Thyroid gland (tissue), 4 donors: ENCODE data around the gene PRKAA1. TPM values are rescaled to one million over a fixed set of nuclear protein-coding genes. Genes with fewer than 3 reads are reported as not detected.

Experiments
- DNase-seq, 2 donors: peaks; one replicate each; pipeline ENCODE4 v3.0.0-alpha.2; 2019
- H3K27ac ChIP-seq, 3 donors: fragments of 200-600 bp; sonication (generic); 1 replicate in 2 of 3; 2 replicates in 1 of 3; pipeline ENCODE4 v1.5.1; 2016 to 2019; ENCODE audit warnings: mild to moderate bottlenecking in 1 of 3, moderate library complexity in 1 of 3
- H3K27me3 ChIP-seq: fragments of 200-600 bp; sonication (generic); one replicate; pipeline ENCODE4 v1.5.1; 2019
- H3K36me3 ChIP-seq, 2 donors: fragments of 200-600 bp; sonication (generic); one replicate each; pipeline ENCODE4 v1.5.1; 2016 to 2019
- H3K4me1 ChIP-seq, 2 donors: fragments of 200-600 bp; sonication (generic); one replicate each; pipeline ENCODE4 v1.5.1; 2017 to 2019
- H3K4me3 ChIP-seq, 3 donors: fragments of 200-600 bp; sonication (generic); replicated peaks in 1 of 3; 1 replicate in 2 of 3; 2 replicates in 1 of 3; pipeline ENCODE4 v1.5.1; 2016; ENCODE audit warnings: mild to moderate bottlenecking in 1 of 3
- H3K9me3 ChIP-seq: fragments of 200-600 bp; sonication (generic); one replicate; pipeline ENCODE4 v1.5.1; 2017
- CTCF ChIP-seq, 6 experiments: fragments of 200-600 bp in 3 of 6; fragments of 450-650 bp in 3 of 6; sonication (generic) in 3 of 6; IDR thresholded peaks; one replicate each; pipeline ENCODE4 v1.5.1; 2016 to 2019; ENCODE audit warnings: antibody characterized with exemption in 6 of 6, mild to moderate bottlenecking in 2 of 6, inconsistent platforms in 1 of 6, moderate library complexity in 1 of 6
- POLR2A ChIP-seq, 2 donors: fragments of 450-650 bp; IDR thresholded peaks; one replicate each; pipeline ENCODE4 v1.6.1; 2017; ENCODE audit warnings: antibody characterized with exemption in 2 of 2, mild to moderate bottlenecking in 2 of 2, moderate library complexity in 1 of 2
- WGBS, 2 donors: methylation state at CpG; one replicate each; pipeline ENCODE4 v1.1.5; 2017; 5-methylcytosine and 5-hydroxymethylcytosine counted together
- intact Hi-C: fragments of 100-400 bp; cut with DNase I; formaldehyde crosslinking; loops from one replicate; pipeline ENCODE4 v1.15.1; 2023
- total RNA-seq, 4 donors: library from RNA; depleted of rRNA; stranded (reverse); fragments of >200 nt; gene quantifications; one replicate each; pipeline ENCODE4 v1.2.3, GENCODE V29; 2016

Gene PRKAA1
- total RNA-seq, 4 donors from 2014 or later = 83.1 to 134 (median 116) TPM

GRCh38 chr5:40823459-40823858, 25.3 kb upstream of the PRKAA1 start:
- no peak for DNase-seq
- H3K27me3 ChIP-seq = no peaks in the 10 kb centered on the region
- 50 to 52% methylated on average over 1 of the region's 1 CpG for WGBS, 2 donors
- intact Hi-C loops = no loop called here
- no peak for TF ChIP-seq CTCF (IDR thresholded peaks at IDR 0.05)
- no peak for TF ChIP-seq POLR2A (IDR thresholded peaks at IDR 0.05)
- H3K9me3 ChIP-seq = no peaks in the 10 kb centered on the region
- no peaks in the 10 kb centered on the region for H3K4me1 ChIP-seq
- peaks cover 5 to 10% of the 10 kb centered on the region in 2 donors for H3K36me3 ChIP-seq
- H3K4me3 ChIP-seq = no peak overlapping the region
- no peak overlapping the region for H3K27ac ChIP-seq

- H3K27ac ChIP-seq = no peak overlapping the region
- H3K27me3 ChIP-seq = no peaks in the 10 kb centered on the region
- H3K36me3 ChIP-seq = no peaks in the 10 kb centered on the region
- WGBS, 2 donors = 81 to 83% methylated on average over 2 of the region's 2 CpGs
- no peaks in the 10 kb centered on the region for H3K9me3 ChIP-seq
- no peaks in the 10 kb centered on the region for H3K4me1 ChIP-seq
- DNase-seq = no peak
- intact Hi-C loops = no loop called here
- no peak for TF ChIP-seq POLR2A (IDR thresholded peaks at IDR 0.05)
- TF ChIP-seq CTCF (IDR thresholded peaks at IDR 0.05) = no peak
- no peak overlapping the region for H3K4me3 ChIP-seq
Measured at GRCh38 chr5:40813698-40814281, 15.6 kb upstream of the PRKAA1 start.

GRCh38 chr5:40812125-40812524, 14.0 kb upstream of the PRKAA1 start:
- no peak for TF ChIP-seq POLR2A (IDR thresholded peaks at IDR 0.05)
- no peak for TF ChIP-seq CTCF (IDR thresholded peaks at IDR 0.05)
- intact Hi-C loops = no loop called here
- Histone ChIP-seq H3K27me3 (no peaks in the 10 kb centered on the region), H3K4me3 (no peak overlapping the region), H3K36me3 (no peaks in the 10 kb centered on the region), H3K27ac (no peak overlapping the region), H3K9me3 (no peaks in the 10 kb centered on the region), H3K4me1 (no peaks in the 10 kb centered on the region)
- DNase-seq = no peak
- 87 to 97% methylated on average over 1 of the region's 1 CpG for WGBS, 2 donors

GRCh38 chr5:40801771-40802562, 3.8 kb upstream of the PRKAA1 start:
- H3K9me3 ChIP-seq = no peaks in the 10 kb centered on the region
- H3K27me3 ChIP-seq = no peaks in the 10 kb centered on the region
- DNase-seq = no peak
- H3K27ac ChIP-seq = no peak overlapping the region
- H3K4me1 ChIP-seq = peaks cover 0 to 7% of the 10 kb centered on the region in 2 donors
- TF ChIP-seq POLR2A (IDR thresholded peaks at IDR 0.05) (no peak), CTCF (IDR thresholded peaks at IDR 0.05) (no peak)
- H3K4me3 ChIP-seq = no peak overlapping the region
- 75 to 88% methylated on average over 8 of the region's 8 CpGs for WGBS, 2 donors
- intact Hi-C loops = no loop called here
- no peaks in the 10 kb centered on the region for H3K36me3 ChIP-seq

- TF ChIP-seq POLR2A (IDR thresholded peaks at IDR 0.05) (no peak), CTCF (IDR thresholded peaks at IDR 0.05) (no peak)
- Histone ChIP-seq H3K4me3 (no peak overlapping the region), H3K36me3 (no peaks in the 10 kb centered on the region), H3K27me3 (no peaks in the 10 kb centered on the region), H3K9me3 (no peaks in the 10 kb centered on the region), H3K27ac (no peak overlapping the region), H3K4me1 (peaks cover 4 to 23% of the 10 kb centered on the region in 2 donors)
- no peak for DNase-seq
- 40 to 71% methylated on average over 1 of the region's 1 CpG for WGBS, 2 donors
- intact Hi-C loops = no loop called here
Measured at GRCh38 chr5:40799258-40799657, 1.1 kb upstream of the PRKAA1 start.
